Activated B cell treated with CpG ODN at 0.5 μM for 24 hours (primary cell): ENCODE data around the gene PIEZO2. TPM values are rescaled to one million over a fixed set of nuclear protein-coding genes. Genes with fewer than 3 reads are reported as not detected.

ENCODE experiments used
- ATAC-seq: fragments of 200-7000 bp; cut with Tn5 transposase; one replicate; pipeline ENCODE4 v1.10.0; 2021; ENCODE audit warnings: low read depth, mild to moderate bottlenecking, moderate library complexity
- CTCF ChIA-PET: fragments of 350-600 bp; sonication (Branson Sonifier 250); formaldehyde crosslinking; loops from one replicate; lab custom pipeline; 2021; ENCODE audit warnings: antibody characterized with exemption; lab: Charles Lee
- POLR2A ChIA-PET: fragments of 350-600 bp; sonication (Branson Sonifier 250); formaldehyde crosslinking; loops from one replicate; lab custom pipeline; 2021; ENCODE audit warnings: antibody characterized with exemption; lab: Charles Lee
- DNase-seq: peaks from one replicate; pipeline ENCODE4 v3.0.0; 2022
- H3K27ac Mint-ChIP-seq: one replicate; pipeline ENCODE4 v1.8.0; 2020; ENCODE audit warnings: mixed read lengths
- H3K27me3 Mint-ChIP-seq: one replicate; pipeline ENCODE4 v1.8.0; 2021; ENCODE audit warnings: mixed read lengths
- H3K36me3 Mint-ChIP-seq: one replicate; pipeline ENCODE4 v1.8.0; 2021; ENCODE audit warnings: low read depth, mixed read lengths
- H3K4me1 Mint-ChIP-seq: one replicate; pipeline ENCODE4 v1.8.0; 2021; ENCODE audit warnings: mixed read lengths
- H3K4me3 Mint-ChIP-seq: one replicate; pipeline ENCODE4 v1.8.0; 2020; ENCODE audit warnings: mild to moderate bottlenecking, mixed read lengths
- H3K9me3 Mint-ChIP-seq: one replicate; pipeline ENCODE4 v1.8.0; 2020; ENCODE audit warnings: mixed read lengths
- CTCF ChIP-seq: fragments of 200-600 bp; IDR thresholded peaks from one replicate; pipeline ENCODE4 v1.8.0; 2022; ENCODE audit warnings: antibody characterized with exemption, mild to moderate bottlenecking
- intact Hi-C: fragments of 100-400 bp; cut with micrococcal nuclease; formaldehyde crosslinking; loops from one replicate; pipeline ENCODE4 v1.15.1; 2024
- total RNA-seq: library from RNA; stranded (reverse); gene quantifications from 2 replicates; pipeline ENCODE4 v1.2.3, GENCODE V29; 2022

The PIEZO2 gene
- total RNA-seq, 1 donor from 2014 or later, result not detected

- CTCF ChIA-PET, result no interaction called here
- Mint-ChIP-seq H3K27ac (no peak overlapping the region), H3K9me3 (no peaks in the 10 kb centered on the region), H3K4me1 (no peaks in the 10 kb centered on the region), H3K36me3 (no peaks in the 10 kb centered on the region), H3K27me3 (peaks cover 2% of the 10 kb centered on the region), H3K4me3 (no peak overlapping the region)
- ATAC-seq (no peak), DNase-seq (no peak)
- no peak for TF ChIP-seq CTCF
- intact Hi-C loops, result no loop called here
- POLR2A ChIA-PET, result no interaction called here
These were observed 113.4 kb downstream of the PIEZO2 start for GRCh38 chr18:11035814-11036495.

GRCh38 chr18:11035376-11035775 is 114.0 kb downstream of the PIEZO2 start:
- ChIA-PET POLR2A (no interaction called here), CTCF (no interaction called here)
- intact Hi-C loops, result no loop called here
- ATAC-seq, result no peak
- H3K4me3 Mint-ChIP-seq, result no peak overlapping the region
- TF ChIP-seq CTCF, result no peak
- no peak overlapping the region for H3K27ac Mint-ChIP-seq
- no peaks in the 10 kb centered on the region for H3K4me1 Mint-ChIP-seq
- no peaks in the 10 kb centered on the region for H3K36me3 Mint-ChIP-seq
- no peaks in the 10 kb centered on the region for H3K27me3 Mint-ChIP-seq
- no peak for DNase-seq
- H3K9me3 Mint-ChIP-seq, result no peaks in the 10 kb centered on the region

GRCh38 chr18:11034884-11035283 is 114.5 kb downstream of the PIEZO2 start:
- Mint-ChIP-seq H3K27me3 (no peaks in the 10 kb centered on the region), H3K4me3 (no peak overlapping the region), H3K9me3 (no peaks in the 10 kb centered on the region), H3K4me1 (no peaks in the 10 kb centered on the region), H3K36me3 (no peaks in the 10 kb centered on the region), H3K27ac (no peak overlapping the region)
- ChIA-PET POLR2A (no interaction called here), CTCF (no interaction called here)
- DNase-seq (no peak), ATAC-seq (no peak)
- intact Hi-C loops, result no loop called here
- no peak for TF ChIP-seq CTCF

GRCh38 chr18:11033503-11033902 is 115.9 kb downstream of the PIEZO2 start:
- no peaks in the 10 kb centered on the region for H3K27me3 Mint-ChIP-seq
- ChIA-PET POLR2A (no interaction called here), CTCF (no interaction called here)
- no peak for ATAC-seq
- no peaks in the 10 kb centered on the region for H3K4me1 Mint-ChIP-seq
- H3K9me3 Mint-ChIP-seq, result no peaks in the 10 kb centered on the region
- H3K4me3 Mint-ChIP-seq, result no peak overlapping the region
- H3K36me3 Mint-ChIP-seq, result no peaks in the 10 kb centered on the region
- TF ChIP-seq CTCF, result no peak
- no peak for DNase-seq
- intact Hi-C loops, result no loop called here
- no peak overlapping the region for H3K27ac Mint-ChIP-seq

- DNase-seq, result no peak
- Mint-ChIP-seq H3K4me3 (no peak overlapping the region), H3K4me1 (no peaks in the 10 kb centered on the region), H3K36me3 (no peaks in the 10 kb centered on the region), H3K27me3 (no peaks in the 10 kb centered on the region), H3K9me3 (no peaks in the 10 kb centered on the region), H3K27ac (no peak overlapping the region)
- intact Hi-C loops, result no loop called here
- ChIA-PET POLR2A (no interaction called here), CTCF (no interaction called here)
- no peak for TF ChIP-seq CTCF
- ATAC-seq, result no peak
These were observed 117.4 kb downstream of the PIEZO2 start for GRCh38 chr18:11031966-11032365.
